OCI-LY7 (cell line): ENCODE data around the gene PLD1.
"Not testable (repeated sequence)": the region's sequence is repeated elsewhere in the genome, so short reads cannot be mapped to it uniquely, and the experiment has no call there.

Source experiments
- CTCF ChIP-seq: fragments of 200-600 bp; sonication (generic); conservative IDR thresholded peaks from 2 replicates; pipeline ENCODE4 v1.5.1; 2014; ENCODE audit warnings: mild to moderate bottlenecking, antibody characterized with exemption, low read length, moderate library complexity, mixed read lengths
- EZH2phosphoT487 ChIP-seq: fragments of 200-600 bp; sonication (generic); IDR thresholded peaks from 2 replicates; pipeline ENCODE4 v1.6.1; 2018; ENCODE audit warnings: low read depth, borderline replicate concordance, mild to moderate bottlenecking, mixed run types, antibody characterized with exemption, low read length, moderate library complexity, mixed read lengths

- not testable (repeated sequence) for TF ChIP-seq CTCF, EZH2phosphoT487
Observed at GRCh38 chr3:171746320-171747222, 63.7 kb downstream of the PLD1 start.
